Medulla oblongata (tissue), 1 donor: ENCODE measurements around the gene GASK1B.

ENCODE experiments used
- DNase-seq: peaks from one replicate; pipeline ENCODE4 v3.0.0-alpha.2; 2015; ENCODE audit errors: extremely low spot score

The GASK1B gene

GRCh38 chr4:158186815-158187214, 14.0 kb upstream of the GASK1B start:
- no peak for DNase-seq

GRCh38 chr4:158182736-158183135, 9.9 kb upstream of the GASK1B start:
- DNase-seq: no peak

- DNase-seq: no peak
These were observed 9.1 kb upstream of the GASK1B start for GRCh38 chr4:158181906-158182305.

- no peak for DNase-seq
These were observed 6.6 kb upstream of the GASK1B start for GRCh38 chr4:158179465-158179864.

GRCh38 chr4:158176776-158177175, 4.0 kb upstream of the GASK1B start:
- DNase-seq: no peak

GRCh38 chr4:158176108-158176507, 3.3 kb upstream of the GASK1B start:
- DNase-seq: no peak

GRCh38 chr4:158170691-158171561, 1.9 kb downstream of the GASK1B start:
- DNase-seq: peak; percentile 30

- no peak for DNase-seq
These were observed 2.7 kb downstream of the GASK1B start for GRCh38 chr4:158169931-158170690.

GRCh38 chr4:158169506-158169905, 3.3 kb downstream of the GASK1B start:
- DNase-seq: no peak

- DNase-seq: no peak
These were observed 4.2 kb downstream of the GASK1B start for GRCh38 chr4:158168606-158169005.

GRCh38 chr4:158166701-158167100, 6.1 kb downstream of the GASK1B start:
- DNase-seq: no peak

GRCh38 chr4:158164768-158165213, 8.0 kb downstream of the GASK1B start:
- DNase-seq: no peak

- DNase-seq: peak; percentile 59
These were observed 8.7 kb downstream of the GASK1B start for GRCh38 chr4:158163941-158164767.

- no peak for DNase-seq
These were observed 10.2 kb downstream of the GASK1B start for GRCh38 chr4:158162631-158163030.

- no peak for DNase-seq
These were observed 11.1 kb downstream of the GASK1B start for GRCh38 chr4:158161551-158162354.

- peak; percentile 48 for DNase-seq
These were observed 13.1 kb downstream of the GASK1B start for GRCh38 chr4:158159718-158160094.

GRCh38 chr4:158159054-158159717, 13.6 kb downstream of the GASK1B start:
- DNase-seq: no peak

- no peak for DNase-seq
These were observed 15.4 kb downstream of the GASK1B start for GRCh38 chr4:158157412-158157811.

- DNase-seq: no peak
These were observed 17.0 kb downstream of the GASK1B start for GRCh38 chr4:158155656-158156356.

- no peak for DNase-seq
These were observed 25.7 kb downstream of the GASK1B start for GRCh38 chr4:158147151-158147550.
